ENCODE data around the gene CDC20B. TPM values are rescaled to one million over a fixed set of nuclear protein-coding genes. Genes with fewer than 3 reads are reported as not detected.
A peak's percentile ranks its signal among the peaks of the same experiment; 100 is the strongest.
"Not testable (repeated sequence)": the region's sequence is repeated elsewhere in the genome, so short reads cannot be mapped to it uniquely, and the experiment has no call there.

The CDC20B gene
- total RNA-seq, 3 donors from 2014 or later (not counting 1 experiment from before 2014, with no cell fraction given), result not detected

- Histone ChIP-seq H3K4me3 (ENCODE audit: low read length) (peak overlapping the region; percentile 71), H3K27ac (ENCODE audit: low read length) (peak overlapping the region; percentile 87), H3K9me3 (ENCODE audit: control insufficient read depth, insufficient read depth, low read length) (no peaks in the 10 kb centered on the region), H3K4me1 (ENCODE audit: control insufficient read depth, insufficient read depth, low read length) (peaks cover 21% of the 10 kb centered on the region), H3K36me3 (ENCODE audit: control insufficient read depth, insufficient read depth, low read length) (peaks cover 5% of the 10 kb centered on the region), H3K27me3 (ENCODE audit: control insufficient read depth, insufficient read depth, low read length) (no peaks in the 10 kb centered on the region)
- DNase-seq (peak in 1 of 2 donors; percentile 63), ATAC-seq (peak; percentile 68 to 80 (median 76))
- Mint-ChIP-seq H3K27ac (peak overlapping the region; percentile 92 to 96), H3K4me3 (peak overlapping the region; percentile 94), H3K4me1 (peaks cover 79 to 85% of the 10 kb centered on the region in 2 donors), H3K27me3 (ENCODE audit: low read depth in 2 of 2) (no peaks in the 10 kb centered on the region), H3K36me3 (peaks cover 17% of the 10 kb centered on the region), H3K9me3 (peaks cover 5% of the 10 kb centered on the region in 2 donors)
- no peak for TF ChIP-seq CTCF (IDR thresholded peaks at IDR 0.05)
- intact Hi-C loops (cut with micrococcal nuclease), result loop anchor here (1.0 to 5.0 kb wide), 6 partner anchors 39 to 454 kb away; partner anchors contain the start of gene GZMK
- WGBS (ENCODE audit: insufficient coverage), result 0% methylated on average over 3 of the region's 5 CpGs
These were observed 71.3 kb downstream of the CDC20B start for GRCh38 chr5:55101556-55102276.

GRCh38 chr5:55101148-55101547 lies 71.8 kb downstream of the CDC20B start:
- peaks cover 79 to 86% of the 10 kb centered on the region in 2 donors for H3K4me1 Mint-ChIP-seq
- not testable (repeated sequence) for H3K4me3 ChIP-seq (ENCODE audit: low read length); DNase-seq; H3K27me3 ChIP-seq (ENCODE audit: control insufficient read depth, insufficient read depth, low read length); H3K9me3 ChIP-seq (ENCODE audit: control insufficient read depth, insufficient read depth, low read length); H3K27me3 Mint-ChIP-seq (ENCODE audit: low read depth in 2 of 2); H3K36me3 ChIP-seq (ENCODE audit: control insufficient read depth, insufficient read depth, low read length); H3K9me3 Mint-ChIP-seq
- peak overlapping the region; percentile 94 for H3K4me3 Mint-ChIP-seq
- peaks cover 11% of the 10 kb centered on the region for H3K36me3 Mint-ChIP-seq
- intact Hi-C loops (cut with micrococcal nuclease), result loop anchor here (5.0 kb wide), 4 partner anchors 46 to 454 kb away; partner anchors contain the start of gene GZMK
- peak; percentile 3 to 30 (median 16) for ATAC-seq
- H3K4me1 ChIP-seq (ENCODE audit: control insufficient read depth, insufficient read depth, low read length), result peaks cover 22% of the 10 kb centered on the region
- H3K27ac Mint-ChIP-seq, result peak overlapping the region; percentile 92 to 96
- peak overlapping the region; percentile 87 for H3K27ac ChIP-seq (ENCODE audit: low read length)

- Histone ChIP-seq H3K27me3 (ENCODE audit: control insufficient read depth, insufficient read depth, low read length) (no peaks in the 10 kb centered on the region), H3K27ac (ENCODE audit: low read length) (peak overlapping the region; percentile 79), H3K4me1 (ENCODE audit: control insufficient read depth, insufficient read depth, low read length) (peaks cover 41% of the 10 kb centered on the region), H3K9me3 (ENCODE audit: control insufficient read depth, insufficient read depth, low read length) (no peaks in the 10 kb centered on the region), H3K36me3 (ENCODE audit: control insufficient read depth, insufficient read depth, low read length) (no peaks in the 10 kb centered on the region), H3K4me3 (ENCODE audit: low read length) (no peak overlapping the region)
- H3K4me3 Mint-ChIP-seq, result peak overlapping the region; percentile 84
- H3K27ac Mint-ChIP-seq, result peak overlapping the region; percentile 92 to 96
- TF ChIP-seq CTCF (IDR thresholded peaks at IDR 0.05), result no peak
- WGBS (ENCODE audit: insufficient coverage), result 39% methylated on average over 6 of the region's 6 CpGs
- intact Hi-C loops (cut with micrococcal nuclease), result no loop called here
- peaks cover 7 to 8% of the 10 kb centered on the region in 2 donors for H3K9me3 Mint-ChIP-seq
- ATAC-seq, result peak; percentile 22 to 40 (median 37)
- peaks cover 84 to 89% of the 10 kb centered on the region in 2 donors for H3K4me1 Mint-ChIP-seq
- no peaks in the 10 kb centered on the region for H3K36me3 Mint-ChIP-seq
- H3K27me3 Mint-ChIP-seq (ENCODE audit: low read depth in 2 of 2), result no peaks in the 10 kb centered on the region
- DNase-seq, result peak in 1 of 2 donors; percentile 75
These were observed 76.1 kb downstream of the CDC20B start for GRCh38 chr5:55096861-55097260.

- H3K4me1 Mint-ChIP-seq, result peaks cover 77 to 82% of the 10 kb centered on the region in 2 donors
- 46% methylated on average over 3 of the region's 3 CpGs for WGBS (ENCODE audit: insufficient coverage)
- H3K4me1 ChIP-seq (ENCODE audit: control insufficient read depth, insufficient read depth, low read length), result peaks cover 40% of the 10 kb centered on the region
- H3K27me3 Mint-ChIP-seq (ENCODE audit: low read depth in 2 of 2), result no peaks in the 10 kb centered on the region
- peak overlapping the region; percentile 84 for H3K4me3 Mint-ChIP-seq
- H3K36me3 Mint-ChIP-seq, result no peaks in the 10 kb centered on the region
- intact Hi-C loops (cut with micrococcal nuclease), result no loop called here
- no peaks in the 10 kb centered on the region for H3K9me3 ChIP-seq (ENCODE audit: control insufficient read depth, insufficient read depth, low read length)
- H3K27me3 ChIP-seq (ENCODE audit: control insufficient read depth, insufficient read depth, low read length), result no peaks in the 10 kb centered on the region
- peak overlapping the region; percentile 79 for H3K27ac ChIP-seq (ENCODE audit: low read length)
- peak overlapping the region; percentile 92 to 96 for H3K27ac Mint-ChIP-seq
- H3K36me3 ChIP-seq (ENCODE audit: control insufficient read depth, insufficient read depth, low read length), result no peaks in the 10 kb centered on the region
- ATAC-seq (peak; percentile 50 to 74 (median 61)), DNase-seq (peak in 1 of 2 donors; percentile 61)
- TF ChIP-seq CTCF (IDR thresholded peaks at IDR 0.05), result no peak
- H3K4me3 ChIP-seq (ENCODE audit: low read length), result no peak overlapping the region
- H3K9me3 Mint-ChIP-seq, result peaks cover 7 to 8% of the 10 kb centered on the region in 2 donors
These were observed 76.8 kb downstream of the CDC20B start for GRCh38 chr5:55096182-55096581.

- intact Hi-C loops (cut with micrococcal nuclease); H3K36me3 Mint-ChIP-seq; H3K27ac Mint-ChIP-seq: not testable (repeated sequence)
These were observed 82.0 kb downstream of the CDC20B start for GRCh38 chr5:55091011-55091410.

GRCh38 chr5:55089301-55089700 lies 83.7 kb downstream of the CDC20B start:
- H3K36me3 ChIP-seq (ENCODE audit: control insufficient read depth, insufficient read depth, low read length); ATAC-seq; DNase-seq; H3K4me3 Mint-ChIP-seq; H3K4me1 ChIP-seq (ENCODE audit: control insufficient read depth, insufficient read depth, low read length); intact Hi-C loops (cut with micrococcal nuclease); H3K27ac ChIP-seq (ENCODE audit: low read length); H3K27me3 Mint-ChIP-seq (ENCODE audit: low read depth in 2 of 2); H3K9me3 ChIP-seq (ENCODE audit: control insufficient read depth, insufficient read depth, low read length); H3K9me3 Mint-ChIP-seq; H3K27ac Mint-ChIP-seq; H3K27me3 ChIP-seq (ENCODE audit: control insufficient read depth, insufficient read depth, low read length); H3K4me3 ChIP-seq (ENCODE audit: low read length); H3K36me3 Mint-ChIP-seq: not testable (repeated sequence)
- WGBS (ENCODE audit: insufficient coverage), result 84% methylated on average over 2 of the region's 2 CpGs
- peaks cover 19 to 21% of the 10 kb centered on the region in 2 donors for H3K4me1 Mint-ChIP-seq

More at GRCh38 chr5:55091011-55091410, 82.0 kb downstream of the CDC20B start:
- H3K27me3 Mint-ChIP-seq (ENCODE audit: low read depth in 2 of 2); H3K27ac ChIP-seq (ENCODE audit: low read length); H3K9me3 Mint-ChIP-seq; H3K36me3 ChIP-seq (ENCODE audit: control insufficient read depth, insufficient read depth, low read length); DNase-seq; H3K27me3 ChIP-seq (ENCODE audit: control insufficient read depth, insufficient read depth, low read length); H3K4me3 Mint-ChIP-seq; ATAC-seq; H3K9me3 ChIP-seq (ENCODE audit: control insufficient read depth, insufficient read depth, low read length); H3K4me3 ChIP-seq (ENCODE audit: low read length): not testable (repeated sequence)
- 96% methylated on average over 6 of the region's 6 CpGs for WGBS (ENCODE audit: insufficient coverage)
- peaks cover 36 to 38% of the 10 kb centered on the region in 2 donors for H3K4me1 Mint-ChIP-seq
- H3K4me1 ChIP-seq (ENCODE audit: control insufficient read depth, insufficient read depth, low read length), result peaks cover 24% of the 10 kb centered on the region

Data from natural killer cell (primary cell).